Measurements from ENCODE around the gene RAB3B. TPM values are rescaled to one million over a fixed set of nuclear protein-coding genes. Genes with fewer than 3 reads are reported as not detected.

RAB3B gene
- total RNA-seq, 2 donors from 2014 or later: 0.04 TPM; not detected in 1

- no peaks in the 10 kb centered on the region for H3K27me3 ChIP-seq
- H3K27ac ChIP-seq: no peak overlapping the region
- no peaks in the 10 kb centered on the region for H3K9me3 ChIP-seq
- H3K4me1 ChIP-seq: peaks cover 0 to 7% of the 10 kb centered on the region in 2 donors
- H3K4me3 ChIP-seq: no peak overlapping the region
- no peaks in the 10 kb centered on the region for H3K36me3 ChIP-seq
- no peak for DNase-seq (ENCODE audit: low spot score)
- no peak for TF ChIP-seq CTCF (IDR thresholded peaks at IDR 0.05)
Measured at GRCh38 chr1:51867479-51868232, 122.8 kb downstream of the RAB3B start.

GRCh38 chr1:51863384-51863783 is 127.1 kb downstream of the RAB3B start:
- Histone ChIP-seq H3K27me3 (no peaks in the 10 kb centered on the region), H3K4me3 (no peak overlapping the region), H3K27ac (no peak overlapping the region), H3K4me1 (no peaks in the 10 kb centered on the region), H3K9me3 (no peaks in the 10 kb centered on the region), H3K36me3 (no peaks in the 10 kb centered on the region)
- no peak for TF ChIP-seq CTCF (IDR thresholded peaks at IDR 0.05)
- no peak for DNase-seq (ENCODE audit: low spot score)

DNA sequence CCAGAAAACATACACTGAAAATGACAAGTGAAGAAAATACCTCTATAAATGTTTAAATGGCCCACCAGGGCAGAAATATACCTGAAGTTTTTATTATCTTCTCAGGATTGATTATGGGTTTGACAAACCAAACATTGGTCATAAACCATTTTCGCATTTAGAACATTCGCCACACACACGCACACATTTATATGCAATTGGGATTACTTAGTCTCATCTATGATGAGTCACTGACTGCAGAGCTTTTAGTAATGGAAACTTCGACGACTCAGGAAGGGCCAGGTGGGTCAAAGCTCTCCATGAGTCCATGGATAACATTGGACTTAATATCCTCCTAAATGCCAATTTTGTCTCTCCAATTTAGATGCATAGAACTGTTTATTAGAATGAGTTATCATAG is 128.8 kb downstream of the RAB3B start:
- no peaks in the 10 kb centered on the region for H3K4me1 ChIP-seq
- no peak for DNase-seq (ENCODE audit: low spot score)
- H3K9me3 ChIP-seq: no peaks in the 10 kb centered on the region
- H3K27me3 ChIP-seq: no peaks in the 10 kb centered on the region
- no peak for TF ChIP-seq CTCF (IDR thresholded peaks at IDR 0.05)
- H3K27ac ChIP-seq: no peak overlapping the region
- H3K36me3 ChIP-seq: no peaks in the 10 kb centered on the region
- no peak overlapping the region for H3K4me3 ChIP-seq

DNA sequence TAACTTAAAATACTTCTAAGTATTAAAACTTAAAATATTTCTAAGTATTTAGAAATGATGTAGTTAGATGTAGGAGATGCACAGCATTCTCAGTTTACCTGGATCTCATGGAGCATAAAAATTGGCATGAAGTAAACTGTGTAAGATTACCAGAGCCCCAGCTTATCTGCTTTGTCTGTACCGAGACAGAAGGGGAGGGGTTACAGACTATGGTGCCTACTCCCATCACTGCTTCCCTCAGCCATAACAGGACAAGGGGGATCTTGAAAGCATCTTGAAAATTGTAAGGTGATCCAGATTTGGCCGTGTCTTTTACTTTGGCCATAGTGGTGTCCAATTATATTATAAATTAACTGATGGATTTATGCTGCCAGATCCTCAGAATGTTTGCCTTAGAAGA is 130.8 kb downstream of the RAB3B start:
- H3K4me3 ChIP-seq: no peak overlapping the region
- H3K4me1 ChIP-seq: no peaks in the 10 kb centered on the region
- no peak for TF ChIP-seq CTCF (IDR thresholded peaks at IDR 0.05)
- H3K36me3 ChIP-seq: no peaks in the 10 kb centered on the region
- no peaks in the 10 kb centered on the region for H3K9me3 ChIP-seq
- no peak overlapping the region for H3K27ac ChIP-seq
- no peak for DNase-seq (ENCODE audit: low spot score)
- H3K27me3 ChIP-seq: no peaks in the 10 kb centered on the region

DNA sequence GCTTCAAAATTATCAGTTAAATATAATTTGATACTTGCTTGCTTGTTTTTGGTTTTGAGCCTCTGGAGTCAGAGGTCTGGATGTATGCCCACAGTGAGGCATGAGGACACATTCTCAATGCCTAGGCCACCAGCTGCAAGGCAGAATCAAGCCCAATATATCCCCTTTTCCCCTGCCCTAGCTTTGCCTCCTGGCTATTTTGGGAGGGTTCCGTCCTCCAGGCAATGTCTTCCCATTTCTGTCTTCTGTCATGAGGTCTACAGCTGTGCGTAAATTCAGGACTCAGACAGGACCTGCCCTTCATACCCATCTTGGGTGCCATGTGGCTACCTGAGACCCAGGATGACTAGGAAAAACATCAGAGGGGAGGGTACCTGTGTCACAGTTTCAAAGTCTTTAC is 131.2 kb downstream of the RAB3B start:
- no peak for TF ChIP-seq CTCF (IDR thresholded peaks at IDR 0.05)
- no peaks in the 10 kb centered on the region for H3K9me3 ChIP-seq
- no peak overlapping the region for H3K27ac ChIP-seq
- no peak for DNase-seq (ENCODE audit: low spot score)
- H3K4me3 ChIP-seq: no peak overlapping the region
- H3K4me1 ChIP-seq: no peaks in the 10 kb centered on the region
- H3K36me3 ChIP-seq: no peaks in the 10 kb centered on the region
- H3K27me3 ChIP-seq: no peaks in the 10 kb centered on the region

- no peaks in the 10 kb centered on the region for H3K36me3 ChIP-seq
- no peak overlapping the region for H3K27ac ChIP-seq
- no peak overlapping the region for H3K4me3 ChIP-seq
- no peaks in the 10 kb centered on the region for H3K27me3 ChIP-seq
- H3K9me3 ChIP-seq: no peaks in the 10 kb centered on the region
- no peak for TF ChIP-seq CTCF (IDR thresholded peaks at IDR 0.05)
- no peak for DNase-seq (ENCODE audit: low spot score)
- H3K4me1 ChIP-seq: no peaks in the 10 kb centered on the region
Measured at GRCh38 chr1:51858892-51859291, 131.6 kb downstream of the RAB3B start.
